ENCODE measurements around the gene CORIN.

Gene CORIN

GRCh38 chr4:47647029-47647428 lies 190.8 kb downstream of the CORIN start:
- no peak for TF ChIP-seq CTCF (IDR thresholded peaks at IDR 0.05)
- Mint-ChIP-seq H3K9me3 (no peaks in the 10 kb centered on the region), H3K27ac (no peak overlapping the region), H3K36me3 (ENCODE audit: low read depth) (no peaks in the 10 kb centered on the region), H3K4me1 (peaks cover 21% of the 10 kb centered on the region), H3K27me3 (ENCODE audit: low read depth, poor library complexity) (peaks cover 3% of the 10 kb centered on the region), H3K4me3 (no peak overlapping the region)
- DNase-seq = no peak

- DNase-seq = no peak
- H3K4me3 Mint-ChIP-seq = no peak overlapping the region
- H3K36me3 Mint-ChIP-seq (ENCODE audit: low read depth) = no peaks in the 10 kb centered on the region
- H3K4me1 Mint-ChIP-seq = peaks cover 25% of the 10 kb centered on the region
- peaks cover 3% of the 10 kb centered on the region for H3K27me3 Mint-ChIP-seq (ENCODE audit: low read depth, poor library complexity)
- TF ChIP-seq CTCF (IDR thresholded peaks at IDR 0.05) = no peak
- no peaks in the 10 kb centered on the region for H3K9me3 Mint-ChIP-seq
- H3K27ac Mint-ChIP-seq = no peak overlapping the region
These were observed 191.5 kb downstream of the CORIN start for GRCh38 chr4:47646372-47646771.

- Mint-ChIP-seq H3K27ac (peak overlapping the region; percentile 34), H3K27me3 (ENCODE audit: low read depth, poor library complexity) (peaks cover 3% of the 10 kb centered on the region), H3K36me3 (ENCODE audit: low read depth) (no peaks in the 10 kb centered on the region), H3K4me3 (no peak overlapping the region), H3K4me1 (peaks cover 25% of the 10 kb centered on the region), H3K9me3 (no peaks in the 10 kb centered on the region)
- no peak for DNase-seq
- TF ChIP-seq CTCF (IDR thresholded peaks at IDR 0.05) = no peak
These were observed 194.0 kb downstream of the CORIN start for GRCh38 chr4:47643845-47644244.

- no peak for DNase-seq
- Mint-ChIP-seq H3K36me3 (ENCODE audit: low read depth) (no peaks in the 10 kb centered on the region), H3K4me3 (no peak overlapping the region), H3K9me3 (peaks cover 5% of the 10 kb centered on the region), H3K27ac (peak overlapping the region; percentile 34), H3K4me1 (peaks cover 25% of the 10 kb centered on the region), H3K27me3 (ENCODE audit: low read depth, poor library complexity) (peaks cover 3% of the 10 kb centered on the region)
- TF ChIP-seq CTCF (IDR thresholded peaks at IDR 0.05) = no peak
These were observed 194.7 kb downstream of the CORIN start for GRCh38 chr4:47642985-47643760.

- DNase-seq = no peak
- H3K4me3 Mint-ChIP-seq = no peak overlapping the region
- H3K27ac Mint-ChIP-seq = peak overlapping the region; percentile 53
- no peaks in the 10 kb centered on the region for H3K36me3 Mint-ChIP-seq (ENCODE audit: low read depth)
- H3K9me3 Mint-ChIP-seq = peaks cover 12% of the 10 kb centered on the region
- peaks cover 3% of the 10 kb centered on the region for H3K27me3 Mint-ChIP-seq (ENCODE audit: low read depth, poor library complexity)
- peaks cover 25% of the 10 kb centered on the region for H3K4me1 Mint-ChIP-seq
- no peak for TF ChIP-seq CTCF (IDR thresholded peaks at IDR 0.05)
These were observed 195.6 kb downstream of the CORIN start for GRCh38 chr4:47642191-47642830.

Measured in nephron progenitor cell (in vitro differentiated cells).